ENCODE measurements around the gene SH3PXD2A. TPM values are rescaled to one million over a fixed set of nuclear protein-coding genes. Genes with fewer than 3 reads are reported as not detected.
"Not testable (repeated sequence)": the region's sequence is repeated elsewhere in the genome, so short reads cannot be mapped to it uniquely, and the experiment has no call there.

The SH3PXD2A gene
- total and polyA plus RNA-seq, 7 experiments from 2014 or later, result 0.54 to 20.5 (median 9.9) TPM

DNA sequence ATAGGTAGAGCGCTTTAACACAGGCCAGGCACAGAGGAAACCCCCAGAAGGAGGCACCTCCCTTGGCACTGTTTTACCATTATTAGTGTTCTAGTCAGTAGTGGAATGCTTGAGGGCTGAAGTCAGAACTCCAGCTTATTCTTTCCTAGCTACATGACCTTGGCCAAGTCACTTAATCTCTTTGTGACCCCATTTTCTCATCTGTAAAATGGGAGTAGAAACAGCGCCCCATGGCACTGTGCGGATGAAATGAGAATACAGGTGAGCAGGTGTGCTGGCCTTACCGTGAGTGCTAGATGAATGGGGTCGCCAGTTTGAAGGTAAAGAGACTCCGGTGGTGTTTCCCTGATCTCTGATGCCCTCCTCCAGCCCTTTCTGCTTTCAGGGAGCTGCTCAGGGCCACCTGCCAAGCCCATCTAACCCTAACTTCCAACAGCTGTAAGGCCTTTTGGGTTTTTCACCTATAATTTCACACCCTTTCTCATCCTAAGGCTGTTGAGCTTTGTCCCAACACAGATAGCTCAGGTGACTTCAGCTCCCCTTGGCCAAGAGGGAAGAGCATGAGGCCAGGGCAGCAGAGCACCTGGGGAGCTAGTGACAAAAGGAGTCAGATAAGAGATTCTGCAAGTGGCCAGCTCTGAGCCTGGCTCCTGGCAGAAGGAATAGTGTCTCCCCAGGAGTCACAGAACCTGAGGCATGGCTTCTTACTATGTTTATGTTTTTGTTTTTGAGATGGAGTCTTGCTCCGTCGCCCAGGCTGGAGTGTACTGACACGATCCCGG lies 76.8 kb downstream of the SH3PXD2A start:
- H3K27me3 Mint-ChIP-seq, result peaks cover 0 to 23% (median 8%) of the 10 kb centered on the region in 5 donors
- POLR2A ChIA-PET, result interaction anchor here (0.5 to 1.5 kb wide), 2 partner anchors 11 to 12 kb away, joined by 3 to 4 read pairs; no protein-coding TSS in a partner anchor

DNA sequence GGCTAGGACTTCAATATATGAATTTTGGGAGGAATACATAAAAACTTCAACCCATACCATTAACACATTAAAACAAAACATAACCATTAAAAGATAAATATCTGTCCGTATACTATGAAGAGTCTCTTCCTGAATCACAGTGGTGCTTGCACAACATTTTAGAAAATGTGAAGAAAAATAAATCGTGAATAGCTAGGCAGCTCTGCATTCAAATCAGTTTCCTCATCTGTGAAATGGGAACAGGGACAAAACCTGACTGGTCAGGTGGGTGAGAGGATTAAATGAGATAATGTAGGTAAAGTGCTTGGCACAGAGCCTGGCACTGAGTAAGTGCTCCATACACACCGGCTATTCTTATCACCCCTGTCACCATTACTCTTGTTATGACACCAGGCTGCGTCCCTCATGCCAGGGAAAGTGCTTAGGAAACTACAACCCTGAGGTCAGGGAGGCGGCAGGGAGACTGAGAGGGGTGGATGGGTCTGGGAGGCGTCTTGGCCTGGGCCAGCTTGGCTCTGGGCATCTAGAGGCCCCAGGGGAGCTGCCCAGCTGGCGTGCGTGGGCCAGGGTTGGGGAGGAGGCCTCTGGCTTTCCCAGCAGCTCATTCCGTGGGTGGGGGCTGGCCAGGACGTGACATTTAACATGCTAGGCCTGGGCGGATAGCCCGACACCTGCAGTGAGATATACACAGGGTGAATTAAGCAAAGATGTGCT lies 78.3 kb downstream of the SH3PXD2A start:
- POLR2A ChIA-PET, result interaction anchor here (1.0 to 5.1 kb wide), 2 partner anchors 12 kb away, joined by 5 to 34 read pairs; no protein-coding TSS in a partner anchor
- DNase-seq, result no peak
- Histone ChIP-seq H3K4me3 (ENCODE audit: low read length) (no peak overlapping the region), H3K36me3 (ENCODE audit: control insufficient read depth in 2 of 3, insufficient read depth in 3 of 3, low read length in 3 of 3) (no peaks in the 10 kb centered on the region), H3K27ac (ENCODE audit: low read depth, low read length) (no peak overlapping the region), H3K4me1 (ENCODE audit: control insufficient read depth in 2 of 2, insufficient read depth in 2 of 2, low read length in 2 of 2) (peaks cover under 1 to 1% of the 10 kb centered on the region in 2 donors), H3K27me3 (ENCODE audit: control insufficient read depth in 2 of 2, insufficient read depth in 2 of 2, low read length in 2 of 2) (no peaks in the 10 kb centered on the region), H3K9me3 (ENCODE audit: control insufficient read depth in 2 of 3, low read length in 3 of 3) (no peaks in the 10 kb centered on the region)
- H3K4me1 Mint-ChIP-seq, result peaks cover 6 to 22% (median 8%) of the 10 kb centered on the region in 7 donors
- intact Hi-C loops (cut with micrococcal nuclease), result no loop called here
- no peaks in the 10 kb centered on the region for H3K36me3 Mint-ChIP-seq
- no peak overlapping the region for H3K27ac Mint-ChIP-seq
- CTCF ChIA-PET, result interaction anchor here (0.6 to 1.0 kb wide), 2 partner anchors 25 to 68 kb away, joined by 3 to 4 read pairs; no protein-coding TSS in a partner anchor
- ATAC-seq, result no peak
- H3K9me3 Mint-ChIP-seq, result peaks cover 0 to 2% (median 0%) of the 10 kb centered on the region in 11 donors
- H3K4me3 Mint-ChIP-seq, result no peak overlapping the region
- H3K27me3 Mint-ChIP-seq, result peaks cover 0 to 11% (median 0%) of the 10 kb centered on the region in 5 donors

More for the DNA sequence above, 76.8 kb downstream of the SH3PXD2A start:
- Mint-ChIP-seq H3K9me3 (peaks cover 0 to 2% (median 0%) of the 10 kb centered on the region in 11 donors), H3K4me1 (peaks cover 0 to 21% (median 5%) of the 10 kb centered on the region in 7 donors), H3K36me3 (no peaks in the 10 kb centered on the region), H3K4me3 (no peak overlapping the region), H3K27ac (no peak overlapping the region)
- intact Hi-C loops (cut with micrococcal nuclease), result no loop called here
- CTCF ChIA-PET, result interaction anchor here (0.7 to 0.9 kb wide), 2 partner anchors 10 to 181 kb away, joined by 3 read pairs; no protein-coding TSS in a partner anchor
- Histone ChIP-seq H3K9me3 (ENCODE audit: control insufficient read depth in 2 of 3, low read length in 3 of 3) (no peaks in the 10 kb centered on the region), H3K27me3 (ENCODE audit: control insufficient read depth in 2 of 2, insufficient read depth in 2 of 2, low read length in 2 of 2) (no peaks in the 10 kb centered on the region), H3K27ac (ENCODE audit: low read depth, low read length) (no peak overlapping the region), H3K36me3 (ENCODE audit: control insufficient read depth in 2 of 3, insufficient read depth in 3 of 3, low read length in 3 of 3) (no peaks in the 10 kb centered on the region), H3K4me3 (ENCODE audit: low read length) (no peak overlapping the region), H3K4me1 (ENCODE audit: control insufficient read depth in 2 of 2, insufficient read depth in 2 of 2, low read length in 2 of 2) (no peaks in the 10 kb centered on the region)
- no peak for DNase-seq
- ATAC-seq, result no peak

DNA sequence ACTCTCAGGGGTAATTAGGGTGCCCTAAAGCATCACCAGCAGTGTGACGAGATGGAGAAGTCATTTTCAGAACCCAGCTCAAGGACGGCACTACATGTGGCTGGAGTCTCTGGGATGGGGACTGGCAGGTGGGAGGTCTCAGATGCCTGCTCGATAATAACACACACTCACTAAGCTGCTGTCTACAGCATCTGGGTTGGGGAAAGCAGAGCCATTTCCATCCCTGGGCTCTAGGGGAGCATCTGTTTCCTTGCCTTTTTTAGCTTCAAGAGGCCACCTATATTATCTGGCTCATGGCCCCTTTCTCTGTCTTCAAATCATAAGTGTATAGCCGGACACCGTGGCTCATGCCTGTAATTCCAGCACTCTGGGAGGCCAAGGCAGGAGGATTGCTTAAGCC lies 79.6 kb downstream of the SH3PXD2A start:
- CTCF ChIA-PET, result interaction anchor here (1.0 to 1.6 kb wide), 2 partner anchors 10 to 67 kb away, joined by 4 read pairs; no protein-coding TSS in a partner anchor
- Histone ChIP-seq H3K4me3 (ENCODE audit: low read length) (no peak overlapping the region), H3K36me3 (ENCODE audit: control insufficient read depth in 2 of 3, insufficient read depth in 3 of 3, low read length in 3 of 3) (no peaks in the 10 kb centered on the region), H3K27ac (ENCODE audit: low read depth, low read length) (no peak overlapping the region), H3K27me3 (ENCODE audit: control insufficient read depth in 2 of 2, insufficient read depth in 2 of 2, low read length in 2 of 2) (no peaks in the 10 kb centered on the region), H3K9me3 (ENCODE audit: control insufficient read depth in 2 of 3, low read length in 3 of 3) (no peaks in the 10 kb centered on the region), H3K4me1 (ENCODE audit: control insufficient read depth in 2 of 2, insufficient read depth in 2 of 2, low read length in 2 of 2) (peaks cover 4 to 8% of the 10 kb centered on the region in 2 donors)
- DNase-seq (no peak), ATAC-seq (no peak)
- POLR2A ChIA-PET, result interaction anchor here (5.1 kb wide), 1 partner anchor 11 kb away, joined by 34 read pairs; no protein-coding TSS in a partner anchor
- Mint-ChIP-seq H3K27me3 (peaks cover 0 to 20% (median 0%) of the 10 kb centered on the region in 5 donors), H3K9me3 (peaks cover 0 to 2% (median 0%) of the 10 kb centered on the region in 11 donors), H3K36me3 (no peaks in the 10 kb centered on the region), H3K4me3 (peak overlapping the region in 1 of 10 donors; percentile 7), H3K27ac (no peak overlapping the region), H3K4me1 (peaks cover 10 to 24% (median 19%) of the 10 kb centered on the region in 7 donors)
- intact Hi-C loops (cut with micrococcal nuclease), result no loop called here

DNA sequence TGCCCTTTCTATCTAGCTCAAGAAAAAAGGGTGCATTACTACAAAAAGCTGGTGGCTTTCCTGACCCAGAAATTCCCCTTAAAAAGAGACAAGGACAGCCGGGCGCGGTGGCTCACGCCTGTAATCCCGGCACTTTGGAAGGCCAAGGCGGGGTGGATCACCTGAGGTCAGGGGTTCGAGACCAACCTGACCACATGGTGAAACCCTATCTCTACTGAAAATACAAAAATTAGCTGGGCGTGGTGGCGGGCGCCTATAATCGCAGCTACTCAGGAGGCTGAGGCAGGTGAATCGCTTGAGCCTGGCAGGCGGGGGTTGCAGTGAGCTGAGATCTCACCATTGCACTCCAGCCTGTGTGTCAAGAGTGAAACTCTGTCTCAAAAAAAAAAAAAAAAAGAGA lies 82.5 kb downstream of the SH3PXD2A start:
- Mint-ChIP-seq H3K27me3 (peaks cover 0 to 40% (median 0%) of the 10 kb centered on the region in 5 donors), H3K27ac (peak overlapping the region in 8 of 9 donors; percentile 74 to 97 (median 94)), H3K4me1 (peaks cover 20 to 45% (median 33%) of the 10 kb centered on the region in 7 donors), H3K4me3 (peak overlapping the region; percentile 82 to 96 (median 92))
- DNase-seq; H3K36me3 Mint-ChIP-seq; H3K9me3 ChIP-seq (ENCODE audit: control insufficient read depth in 2 of 3, low read length in 3 of 3); H3K9me3 Mint-ChIP-seq; H3K36me3 ChIP-seq (ENCODE audit: control insufficient read depth in 2 of 3, insufficient read depth in 3 of 3, low read length in 3 of 3); ATAC-seq; H3K27me3 ChIP-seq (ENCODE audit: control insufficient read depth in 2 of 2, insufficient read depth in 2 of 2, low read length in 2 of 2): not testable (repeated sequence)
- Histone ChIP-seq H3K4me1 (ENCODE audit: control insufficient read depth in 2 of 2, insufficient read depth in 2 of 2, low read length in 2 of 2) (peaks cover 4 to 14% of the 10 kb centered on the region in 2 donors), H3K27ac (ENCODE audit: low read depth, low read length) (peak overlapping the region; percentile 74), H3K4me3 (ENCODE audit: low read length) (peak overlapping the region; percentile 90)
- ChIA-PET CTCF (interaction anchor here (0.7 to 1.1 kb wide), 5 partner anchors 8 to 366 kb away, joined by 3 to 5 read pairs (median 3); no protein-coding TSS in a partner anchor), POLR2A (interaction anchor here (0.7 to 5.1 kb wide), 5 partner anchors 8 to 78 kb away, joined by 3 to 34 read pairs (median 8); no protein-coding TSS in a partner anchor)
- intact Hi-C loops (cut with micrococcal nuclease), result loop anchor here (1.0 to 5.0 kb wide), 4 partner anchors 9 to 113 kb away; no protein-coding TSS in a partner anchor

DNA sequence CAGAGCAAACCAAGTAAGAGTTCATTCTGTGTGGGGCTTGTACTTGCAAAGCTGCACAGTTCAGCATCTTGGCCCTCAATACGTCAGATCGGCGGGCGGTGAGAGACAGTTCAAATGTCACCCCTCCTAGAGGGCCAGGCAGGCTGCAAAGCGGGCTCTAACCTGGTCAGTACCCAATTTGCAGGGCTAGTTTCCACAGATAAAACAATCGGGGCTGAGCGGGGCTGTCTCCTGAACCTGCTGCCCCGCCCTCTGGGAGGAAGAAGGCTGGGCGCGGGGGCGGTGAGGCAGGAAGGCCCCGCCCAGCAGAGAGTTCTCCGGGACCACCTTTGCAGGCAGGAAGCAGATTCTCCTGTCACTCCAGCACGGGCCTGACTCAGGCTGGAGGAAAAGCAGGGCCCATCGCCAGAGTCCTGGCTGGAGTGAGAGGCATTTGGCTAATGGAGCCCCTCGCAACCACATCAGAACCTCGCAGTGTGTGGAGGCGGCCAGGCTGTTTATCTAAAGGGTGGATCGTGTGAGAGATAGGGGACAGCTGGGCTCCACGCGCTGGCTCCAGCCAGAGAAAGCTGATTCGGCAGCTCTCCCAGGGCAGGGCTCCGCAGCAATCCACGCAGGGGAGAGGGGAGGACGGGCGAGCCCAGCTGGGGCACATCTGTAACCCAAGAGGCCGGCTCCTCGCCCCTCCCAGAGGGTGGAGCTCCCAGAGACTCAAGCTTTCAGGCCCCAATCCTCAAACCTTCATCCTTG lies 83.1 kb downstream of the SH3PXD2A start:
- ChIA-PET POLR2A (interaction anchor here (0.7 to 5.1 kb wide), 7 partner anchors 8 to 79 kb away, joined by 3 to 34 read pairs (median 7); no protein-coding TSS in a partner anchor), CTCF (interaction anchor here (0.7 to 1.1 kb wide), 5 partner anchors 8 to 366 kb away, joined by 3 to 5 read pairs (median 3); no protein-coding TSS in a partner anchor)
- Histone ChIP-seq H3K27me3 (ENCODE audit: control insufficient read depth in 2 of 2, insufficient read depth in 2 of 2, low read length in 2 of 2) (no peaks in the 10 kb centered on the region), H3K4me3 (ENCODE audit: low read length) (peak overlapping the region; percentile 90), H3K4me1 (ENCODE audit: control insufficient read depth in 2 of 2, insufficient read depth in 2 of 2, low read length in 2 of 2) (peaks cover 4 to 14% of the 10 kb centered on the region in 2 donors), H3K36me3 (ENCODE audit: control insufficient read depth in 2 of 3, insufficient read depth in 3 of 3, low read length in 3 of 3) (no peaks in the 10 kb centered on the region), H3K9me3 (ENCODE audit: control insufficient read depth in 2 of 3, low read length in 3 of 3) (no peaks in the 10 kb centered on the region), H3K27ac (ENCODE audit: low read depth, low read length) (peak overlapping the region; percentile 74)
- intact Hi-C loops (cut with micrococcal nuclease), result loop anchor here (1.0 to 5.0 kb wide), 4 partner anchors 8 to 112 kb away; no protein-coding TSS in a partner anchor
- peak overlapping the region; percentile 74 to 97 (median 93) for H3K27ac Mint-ChIP-seq
- H3K4me1 Mint-ChIP-seq, result peaks cover 25 to 51% (median 39%) of the 10 kb centered on the region in 7 donors
- H3K36me3 Mint-ChIP-seq, result no peaks in the 10 kb centered on the region
- H3K27me3 Mint-ChIP-seq, result peaks cover 0 to 40% (median 0%) of the 10 kb centered on the region in 5 donors
- H3K9me3 Mint-ChIP-seq, result peaks cover 0 to 3% (median 0%) of the 10 kb centered on the region in 11 donors
- peak overlapping the region; percentile 82 to 96 (median 92) for H3K4me3 Mint-ChIP-seq
- ATAC-seq (peak; percentile 81), DNase-seq (peak; percentile 29 to 61 (median 56))
